GM18511 (cell line): ENCODE measurements around the gene ART3.

Experiments
- ATAC-seq: cut with Tn5 transposase; IDR thresholded peaks from one replicate; pipeline ENCODE4 v1.9.1; 2021; ENCODE audit warnings: mild to moderate bottlenecking, moderate library complexity; ENCODE audit not compliant: unreplicated experiment

ART3 gene

GRCh38 chr4:76144546-76144945 is 70.0 kb downstream of the ART3 start:
- no peak for ATAC-seq

DNA sequence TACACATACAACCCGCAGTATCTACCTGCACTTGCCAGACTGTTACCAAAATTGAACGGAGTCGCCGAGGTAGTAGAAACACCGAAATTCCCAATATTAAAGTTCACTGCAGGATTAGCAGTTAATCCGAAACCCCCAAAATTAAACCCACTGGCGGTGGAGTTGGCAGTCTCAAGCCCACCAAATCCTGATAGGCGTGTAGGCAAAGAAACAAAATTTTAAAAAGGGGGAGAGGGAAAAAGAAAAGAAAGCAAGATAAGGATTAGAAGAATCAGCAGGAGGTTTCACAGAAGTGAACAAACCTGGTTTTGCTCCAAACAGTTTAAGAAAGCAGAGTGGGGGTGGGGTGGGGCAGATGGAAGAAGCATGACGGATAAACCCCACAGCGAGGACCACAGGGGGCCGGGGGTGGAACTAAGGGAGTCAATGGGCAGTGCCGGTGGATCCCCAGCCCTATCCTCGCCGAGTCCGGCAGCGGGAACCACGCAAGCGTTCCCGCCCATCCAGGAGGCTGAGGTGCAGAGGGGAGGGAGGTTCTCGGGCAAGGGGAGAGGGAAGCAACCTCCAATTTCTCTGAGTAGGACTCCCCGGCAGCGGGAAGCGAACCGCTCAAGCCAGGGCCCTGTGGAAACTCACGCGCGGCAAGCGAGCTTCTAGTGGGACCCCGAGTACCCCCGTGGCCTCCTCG is 73.1 kb downstream of the ART3 start:
- ATAC-seq = peak; percentile 44

DNA sequence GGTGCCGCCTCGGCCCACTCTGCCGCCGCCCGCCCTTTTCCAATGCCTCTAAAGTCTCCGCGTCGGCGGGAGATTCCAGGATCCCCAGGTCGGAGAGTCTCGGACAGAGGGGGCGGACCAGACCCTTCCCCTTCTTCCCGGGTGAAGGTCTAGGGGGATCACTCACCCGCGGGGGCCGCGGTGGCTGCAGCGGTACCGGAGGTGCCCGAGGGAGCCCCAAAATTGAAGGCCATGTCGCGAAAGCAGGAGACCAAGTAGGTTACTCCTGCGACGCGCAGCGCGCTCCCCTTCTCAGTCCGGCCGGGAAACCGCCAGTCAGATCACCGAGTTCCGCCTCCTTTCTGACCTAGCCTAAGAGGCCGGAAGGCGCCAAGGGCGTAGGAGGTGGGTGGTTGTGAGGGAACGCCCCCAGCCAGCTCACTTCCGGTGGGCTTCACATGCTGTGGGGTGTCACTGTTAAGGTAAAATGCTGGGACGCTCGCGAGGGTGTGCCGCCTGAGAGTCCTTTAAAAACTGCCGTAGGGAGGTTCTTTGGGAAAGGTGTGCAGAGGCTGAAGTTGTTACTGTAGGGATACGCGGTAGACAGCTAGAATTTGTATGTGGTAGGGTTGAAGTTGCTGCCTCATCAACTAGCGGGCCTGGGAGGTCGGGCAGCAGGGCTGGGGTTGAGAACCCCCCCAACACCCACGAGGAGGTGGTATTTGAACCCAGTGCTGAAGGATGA is 73.8 kb downstream of the ART3 start, which contains the start of gene NUP54:
Gene NUP54, minus strand, starts transcription at position 256 of the 724 bp plus-strand sequence. Its CDS starts 23 bp downstream, at position 233.
- peak; percentile 98 for ATAC-seq

DNA sequence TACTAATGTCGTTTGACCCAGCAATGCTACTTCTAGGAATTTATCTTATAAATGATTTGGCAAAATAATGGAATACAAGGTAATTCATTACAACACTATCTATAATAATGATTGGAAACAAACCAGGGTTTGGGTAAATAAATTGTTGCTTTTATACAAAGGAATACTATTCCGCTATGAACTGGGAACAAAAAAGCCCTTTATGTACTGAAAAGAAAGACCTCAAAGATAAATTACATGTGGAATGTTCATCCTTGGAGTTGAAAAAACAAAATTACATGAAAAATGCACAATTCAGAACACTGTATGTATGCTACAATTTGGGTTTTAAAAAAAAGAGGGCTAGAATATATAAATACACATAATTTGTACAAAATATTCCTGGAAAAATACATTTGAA is 78.8 kb downstream of the ART3 start:
- no peak for ATAC-seq

GRCh38 chr4:76155979-76156378 is 81.5 kb downstream of the ART3 start:
- ATAC-seq = no peak

- ATAC-seq = no peak
Observed at GRCh38 chr4:76156635-76157034, 82.1 kb downstream of the ART3 start.

GRCh38 chr4:76160355-76160754 is 85.8 kb downstream of the ART3 start:
- ATAC-seq = no peak
